ENCODE measurements around the gene DENND1A.

Gene DENND1A

DNA sequence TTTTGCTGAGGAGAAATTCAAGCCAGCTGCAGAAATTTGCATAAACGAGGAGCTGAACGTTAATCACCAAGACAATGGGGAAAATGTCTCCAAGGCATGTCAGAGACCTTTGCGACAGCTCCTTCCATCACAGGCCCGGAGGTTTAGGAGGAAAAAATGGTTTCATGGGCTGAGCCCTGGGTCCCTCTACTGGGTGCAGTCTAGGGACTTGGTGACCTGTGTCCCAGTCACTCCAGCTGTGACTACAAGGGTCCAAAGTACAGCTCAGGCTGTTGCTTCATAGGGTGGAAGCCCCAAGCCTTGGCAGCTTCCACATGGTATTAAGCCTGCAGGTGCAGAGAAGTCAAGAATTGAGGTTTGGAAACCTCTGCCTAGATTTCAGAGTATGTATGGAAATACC, 207.5 kb downstream of the DENND1A start:
- DNase-seq, result no peak

GRCh38 chr9:123718188-123718587, 211.7 kb downstream of the DENND1A start:
- no peak for DNase-seq

GRCh38 chr9:123717581-123718175, 212.2 kb downstream of the DENND1A start:
- no peak for DNase-seq

DNA sequence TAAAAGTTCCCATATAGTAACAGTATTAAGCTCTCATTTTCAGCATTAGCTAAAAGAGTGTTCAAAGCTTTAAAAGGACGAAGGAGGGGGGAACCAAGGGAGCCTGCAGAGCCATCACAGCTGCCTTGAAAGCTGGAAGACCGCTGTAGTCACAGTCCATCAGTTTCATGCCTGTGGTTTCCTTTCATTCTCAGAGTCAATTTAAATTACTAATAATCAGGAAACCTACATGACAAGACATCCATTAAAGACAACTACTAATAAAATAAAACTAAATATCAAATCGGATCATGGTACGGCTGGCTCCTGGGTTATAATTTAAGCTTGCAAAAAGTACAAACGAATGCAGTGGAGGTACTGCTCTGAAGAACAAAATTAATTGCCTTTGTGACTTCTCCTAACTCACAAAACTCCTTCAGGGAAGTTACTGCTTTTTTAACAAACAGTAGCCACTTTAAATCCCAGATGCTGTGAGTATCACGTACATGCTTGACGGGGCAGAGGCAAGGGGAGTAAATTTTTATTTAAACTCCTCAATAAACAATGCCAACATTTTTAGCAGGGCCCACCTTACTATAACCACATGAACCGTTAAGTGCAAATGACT, 213.5 kb downstream of the DENND1A start:
- DNase-seq, result no peak

GRCh38 chr9:123715258-123715657, 214.7 kb downstream of the DENND1A start:
- DNase-seq, result no peak

GRCh38 chr9:123713282-123713681, 216.6 kb downstream of the DENND1A start:
- DNase-seq, result no peak

DNA sequence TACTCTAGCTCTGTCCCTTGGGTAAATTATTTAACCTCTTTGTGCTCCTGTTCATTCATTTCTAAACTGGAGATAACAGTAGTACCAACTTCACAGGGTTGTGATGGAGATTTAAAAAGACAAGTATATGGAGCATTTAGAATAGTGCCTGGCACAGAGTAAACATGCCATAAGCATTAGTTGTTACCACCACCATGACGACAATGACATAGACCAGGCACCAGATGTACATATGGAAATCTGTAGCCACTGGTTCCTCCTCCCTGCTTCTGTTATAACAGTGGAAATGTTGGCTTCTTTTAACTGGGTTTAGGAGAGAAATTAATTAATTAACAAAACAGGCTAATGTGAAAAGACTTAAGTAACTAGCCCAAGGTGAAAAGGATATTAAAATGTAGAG, 217.5 kb downstream of the DENND1A start:
- no peak for DNase-seq

GRCh38 chr9:123710299-123710698, 219.6 kb downstream of the DENND1A start:
- no peak for DNase-seq

GRCh38 chr9:123702483-123702882, 227.4 kb downstream of the DENND1A start:
- no peak for DNase-seq

DNA sequence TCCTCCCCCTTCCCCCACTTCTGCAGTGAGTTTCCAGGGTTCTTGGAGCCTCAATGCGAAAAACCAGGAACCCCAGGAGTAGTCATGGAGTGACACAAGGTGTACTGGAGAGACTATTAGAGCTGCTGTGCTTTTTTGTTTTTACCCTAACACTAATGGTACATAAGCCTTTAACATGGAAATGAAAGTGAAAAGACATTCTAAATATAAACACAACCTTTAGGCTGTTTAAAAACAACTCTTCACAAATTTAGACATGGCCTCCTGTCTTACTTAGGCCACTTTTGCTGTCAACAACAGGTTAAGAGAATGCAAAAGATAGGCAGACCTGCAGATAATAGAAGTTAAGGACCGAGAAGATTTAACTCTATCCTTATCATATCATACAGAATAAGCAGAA, 232.2 kb downstream of the DENND1A start:
- no peak for DNase-seq

DNA sequence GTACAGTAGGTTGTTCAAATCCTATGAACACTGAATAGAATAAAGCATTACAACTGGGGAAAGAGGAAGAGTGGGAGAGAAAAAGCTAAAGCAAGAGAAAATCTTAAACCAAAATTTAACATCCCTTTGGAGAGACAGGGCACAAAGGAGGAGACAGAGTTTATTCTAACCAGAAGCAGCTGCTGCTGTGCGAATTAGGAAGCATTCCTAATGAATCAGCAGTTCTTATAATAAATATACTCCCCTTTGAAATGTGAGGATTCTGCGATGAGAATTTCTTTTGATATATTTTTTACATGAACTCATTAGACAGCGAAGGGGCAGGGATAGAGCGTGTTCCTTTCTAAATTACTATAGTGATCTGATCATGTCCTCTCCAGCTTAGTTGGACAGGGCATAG, 233.4 kb downstream of the DENND1A start:
- DNase-seq, result no peak

- no peak for DNase-seq
Observed at GRCh38 chr9:123695386-123695785, 234.5 kb downstream of the DENND1A start.

DNA sequence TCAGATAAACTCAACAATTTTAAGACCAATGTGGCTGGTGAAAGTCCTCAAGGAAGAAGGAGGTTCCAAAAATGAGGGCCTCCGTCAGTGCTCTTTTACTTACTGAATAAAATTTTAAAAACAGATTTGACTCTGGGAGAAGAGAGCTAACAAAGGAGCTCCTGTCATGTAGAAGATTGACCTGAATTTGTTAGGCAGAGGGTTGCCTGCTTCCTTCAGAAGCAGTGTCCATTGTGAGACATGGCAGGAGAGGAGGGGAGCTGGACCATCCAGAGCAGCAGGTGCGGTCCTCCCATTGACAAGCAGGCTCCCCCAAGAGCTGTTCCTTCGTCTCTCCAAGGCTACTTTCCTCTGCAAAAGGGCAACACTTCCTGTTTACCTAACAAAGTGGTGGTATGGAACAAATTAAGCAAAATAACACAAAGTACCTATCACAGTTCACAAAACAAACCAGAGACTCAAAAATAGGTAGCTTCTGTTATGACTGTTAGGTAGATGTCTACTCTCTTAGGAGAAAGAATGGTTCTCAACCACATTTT, 238.1 kb downstream of the DENND1A start:
- no peak for DNase-seq

- DNase-seq, result no peak
Observed at GRCh38 chr9:123689701-123690428, 240.1 kb downstream of the DENND1A start.

DNA sequence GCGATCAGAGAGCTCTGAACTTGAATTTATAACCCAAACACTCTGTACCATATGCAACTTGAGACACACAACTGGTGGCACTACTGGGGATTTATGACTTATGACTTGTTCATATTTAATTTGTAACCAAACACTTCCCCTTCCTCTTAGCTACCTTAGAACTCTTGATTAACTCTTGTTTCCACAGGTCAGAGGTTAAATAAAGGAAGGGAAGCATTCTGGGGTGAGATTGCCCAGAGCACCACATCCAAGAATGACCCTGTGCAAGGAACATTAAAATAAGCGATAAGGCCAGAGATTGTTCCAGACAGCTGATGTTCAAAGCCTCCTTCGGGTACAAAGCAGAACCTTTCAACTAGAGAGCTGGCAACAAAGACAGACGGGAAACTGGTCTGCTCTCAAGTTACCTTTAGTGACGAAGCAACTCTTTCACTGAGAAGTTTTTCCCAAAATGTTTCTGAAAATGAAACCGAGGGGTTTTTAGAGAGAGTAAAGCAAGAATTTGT, 242.6 kb downstream of the DENND1A start:
- DNase-seq, result peak in 1 of 2 donors; percentile 47

- no peak for DNase-seq
Observed at GRCh38 chr9:123686829-123687192, 243.1 kb downstream of the DENND1A start.

GRCh38 chr9:123686131-123686828, 243.6 kb downstream of the DENND1A start:
- no peak for DNase-seq

DNA sequence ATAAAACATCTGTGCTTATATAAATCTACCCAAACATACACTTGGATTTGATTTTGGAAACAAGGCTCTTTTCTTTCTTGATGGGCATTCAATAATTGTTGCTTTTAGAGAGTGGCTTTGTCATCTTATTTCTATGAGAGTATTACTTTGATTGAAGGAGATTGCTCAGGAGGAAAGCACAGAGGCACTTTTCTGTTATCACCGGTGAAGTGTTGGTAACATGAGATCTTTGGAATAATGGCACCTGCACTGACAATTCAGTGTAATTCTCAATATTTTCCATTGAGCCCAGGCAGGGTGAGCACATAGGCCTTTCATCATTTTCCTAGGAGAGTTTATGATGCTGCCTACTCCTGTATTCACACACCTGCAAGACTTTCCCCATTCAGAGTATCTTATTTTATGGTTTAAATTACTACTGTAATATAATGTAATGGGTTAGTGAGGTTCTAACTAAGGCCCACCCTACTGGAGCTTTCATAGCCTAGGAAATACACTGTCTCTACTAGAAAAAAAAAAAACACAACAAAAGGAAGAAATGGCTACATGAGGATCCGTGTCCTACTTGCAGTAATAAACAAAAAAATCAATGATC, 244.3 kb downstream of the DENND1A start:
- no peak for DNase-seq

DNA sequence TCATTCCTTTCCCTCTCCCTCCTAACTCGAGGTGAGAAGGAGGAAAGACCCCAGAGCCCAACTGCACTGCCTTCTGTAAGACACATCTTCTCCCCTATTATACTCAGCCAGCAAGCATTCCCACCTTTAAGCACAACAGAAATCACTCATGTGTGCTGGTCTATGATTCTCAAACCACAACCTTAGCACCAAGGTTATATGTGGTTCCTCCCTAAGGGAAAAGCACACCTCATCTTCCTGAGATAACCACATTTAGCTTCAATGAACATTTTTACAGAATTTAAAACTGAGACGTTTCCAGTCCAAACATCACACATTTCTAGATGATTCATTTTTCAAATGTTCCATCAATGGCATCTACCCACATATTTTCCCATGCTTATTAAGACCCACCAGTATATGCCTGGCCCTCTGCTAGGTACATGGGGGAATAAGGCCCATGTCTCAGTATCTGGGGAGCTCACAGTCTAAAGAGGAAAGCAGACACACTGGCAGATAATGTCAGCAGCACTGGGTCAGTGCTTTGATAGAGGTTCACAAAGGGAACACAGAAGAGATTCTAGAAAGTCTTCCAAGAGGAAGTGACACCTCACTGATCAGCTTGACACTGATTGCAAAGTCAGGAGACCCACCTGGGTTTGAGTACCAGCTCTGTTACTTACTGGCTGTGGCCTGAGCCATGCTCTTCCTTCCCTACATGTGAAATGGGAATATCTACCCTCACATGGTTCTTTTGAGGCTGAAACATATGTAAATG, 245.4 kb downstream of the DENND1A start:
- no peak for DNase-seq

DNA sequence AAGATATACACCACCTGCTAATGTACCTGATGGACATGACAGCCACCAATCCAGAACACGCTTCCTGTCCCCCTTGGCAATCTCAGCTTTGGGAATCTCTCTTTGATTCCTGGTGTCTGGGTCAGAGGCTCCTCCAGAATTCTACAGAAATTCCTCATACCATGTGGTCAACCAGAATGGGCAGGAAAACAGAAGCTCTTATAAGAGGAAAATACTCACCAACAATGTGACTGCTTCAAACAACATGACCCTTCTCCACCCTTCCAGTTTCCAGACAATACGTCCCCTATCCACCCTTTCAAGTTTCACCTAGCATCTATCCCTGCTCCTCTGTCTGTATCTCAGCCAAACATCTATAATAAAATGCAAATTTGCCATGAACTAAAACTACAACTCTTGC, 247.2 kb downstream of the DENND1A start:
- no peak for DNase-seq

GRCh38 chr9:123680352-123680751, 249.6 kb downstream of the DENND1A start:
- DNase-seq, result no peak

DNA sequence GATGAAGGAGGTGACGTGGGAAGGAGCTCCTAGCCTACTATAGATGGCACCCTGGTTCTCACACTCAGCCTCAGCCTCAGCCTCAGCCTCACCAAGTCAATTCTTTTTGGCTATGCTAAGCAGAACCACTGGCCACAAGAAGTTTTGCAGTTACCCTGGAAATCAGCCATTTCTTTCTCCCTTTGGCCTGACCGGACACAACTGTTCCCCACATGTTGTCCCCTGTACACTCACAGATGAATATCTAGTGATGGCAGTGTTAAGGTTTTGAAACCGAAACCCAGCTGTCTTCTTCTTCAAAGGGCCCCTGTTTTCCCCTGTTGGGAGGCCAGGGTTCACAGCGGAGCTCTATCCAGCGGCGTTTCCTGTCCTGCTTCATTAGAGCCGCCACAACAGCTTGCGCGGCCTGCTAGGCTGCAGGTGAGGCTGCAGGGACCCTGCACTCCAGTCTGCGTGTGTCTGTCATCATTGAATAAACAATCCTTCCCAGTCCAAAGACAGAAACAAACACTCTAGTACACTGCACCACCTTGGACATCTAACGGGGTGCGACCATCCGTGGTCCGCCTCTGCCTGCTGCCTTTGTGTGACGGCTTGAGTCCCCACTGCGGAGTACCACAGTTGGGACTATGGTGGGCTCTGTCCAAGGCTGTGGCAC, 250.5 kb downstream of the DENND1A start:
- no peak for DNase-seq

Data from bone marrow (tissue), 2 donors.